NCI-H2081 (cell line): ENCODE data around the gene GABBR2.

Experiments
- DNase-seq, 2 experiments: peaks; one replicate each; lab custom pipeline; 2025; lab: John Stamatoyannopoulos, UW

The GABBR2 gene

DNA sequence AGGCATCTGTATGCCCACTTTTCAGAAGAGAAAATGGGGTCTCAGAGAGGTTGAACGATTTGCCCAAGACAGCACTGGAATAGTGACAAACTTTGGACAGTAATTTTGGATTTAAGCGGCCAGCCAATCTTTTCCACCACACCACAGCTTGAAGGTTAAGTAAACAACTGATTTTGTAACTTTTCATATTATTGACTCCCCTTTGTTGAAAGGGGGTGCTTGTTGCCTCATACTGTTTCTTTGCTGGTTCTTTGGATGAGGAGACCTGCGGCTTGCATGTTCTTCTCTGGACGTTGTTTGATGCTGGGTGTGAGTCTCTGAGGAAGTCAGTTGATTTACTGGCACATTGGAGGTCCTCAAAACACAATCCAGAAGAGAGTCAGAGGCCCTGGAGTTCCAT, 11.7 kb upstream of the GABBR2 start:
- DNase-seq: no peak

DNA sequence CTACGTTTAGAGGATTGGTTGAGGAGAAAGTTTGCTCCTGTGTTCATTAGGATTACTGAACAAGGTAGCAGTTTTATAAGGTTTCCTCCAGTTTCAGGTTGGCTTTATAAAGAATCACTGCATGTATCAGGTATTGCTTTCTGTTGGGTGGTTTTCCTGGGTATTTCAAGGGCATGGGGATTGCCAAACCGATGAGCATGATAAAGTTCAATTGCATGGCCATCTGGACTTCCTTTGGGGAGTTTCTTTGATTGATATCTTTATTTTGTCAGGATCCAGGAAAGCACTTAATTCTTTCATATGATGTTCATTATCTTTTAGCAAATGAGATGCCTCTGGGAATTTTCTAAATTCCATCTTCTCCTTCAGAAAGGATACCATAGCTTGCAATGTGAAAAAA, 10.3 kb upstream of the GABBR2 start:
- no peak for DNase-seq

DNA sequence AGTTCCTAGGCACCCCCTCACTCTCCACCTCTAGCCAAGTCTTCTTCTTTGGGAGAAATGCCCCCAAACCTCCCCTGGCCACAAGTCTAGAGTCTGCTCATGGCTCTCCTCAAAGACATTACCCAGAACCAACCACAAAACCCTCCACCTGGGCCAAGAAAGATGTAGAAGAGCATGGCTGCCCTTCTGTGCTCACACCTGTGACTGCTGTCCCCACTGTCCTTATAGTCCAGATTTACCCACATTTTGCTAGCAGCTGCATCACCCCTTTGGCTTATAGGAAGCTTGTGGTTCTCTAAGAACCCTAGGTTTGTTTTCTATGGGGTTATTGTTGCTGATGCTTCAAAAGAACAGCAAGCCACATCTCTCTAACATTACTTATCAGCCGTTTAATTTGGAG, 6.1 kb upstream of the GABBR2 start:
- no peak for DNase-seq

GRCh38 chr9:98712987-98713386, 4.3 kb upstream of the GABBR2 start:
- DNase-seq: no peak

DNA sequence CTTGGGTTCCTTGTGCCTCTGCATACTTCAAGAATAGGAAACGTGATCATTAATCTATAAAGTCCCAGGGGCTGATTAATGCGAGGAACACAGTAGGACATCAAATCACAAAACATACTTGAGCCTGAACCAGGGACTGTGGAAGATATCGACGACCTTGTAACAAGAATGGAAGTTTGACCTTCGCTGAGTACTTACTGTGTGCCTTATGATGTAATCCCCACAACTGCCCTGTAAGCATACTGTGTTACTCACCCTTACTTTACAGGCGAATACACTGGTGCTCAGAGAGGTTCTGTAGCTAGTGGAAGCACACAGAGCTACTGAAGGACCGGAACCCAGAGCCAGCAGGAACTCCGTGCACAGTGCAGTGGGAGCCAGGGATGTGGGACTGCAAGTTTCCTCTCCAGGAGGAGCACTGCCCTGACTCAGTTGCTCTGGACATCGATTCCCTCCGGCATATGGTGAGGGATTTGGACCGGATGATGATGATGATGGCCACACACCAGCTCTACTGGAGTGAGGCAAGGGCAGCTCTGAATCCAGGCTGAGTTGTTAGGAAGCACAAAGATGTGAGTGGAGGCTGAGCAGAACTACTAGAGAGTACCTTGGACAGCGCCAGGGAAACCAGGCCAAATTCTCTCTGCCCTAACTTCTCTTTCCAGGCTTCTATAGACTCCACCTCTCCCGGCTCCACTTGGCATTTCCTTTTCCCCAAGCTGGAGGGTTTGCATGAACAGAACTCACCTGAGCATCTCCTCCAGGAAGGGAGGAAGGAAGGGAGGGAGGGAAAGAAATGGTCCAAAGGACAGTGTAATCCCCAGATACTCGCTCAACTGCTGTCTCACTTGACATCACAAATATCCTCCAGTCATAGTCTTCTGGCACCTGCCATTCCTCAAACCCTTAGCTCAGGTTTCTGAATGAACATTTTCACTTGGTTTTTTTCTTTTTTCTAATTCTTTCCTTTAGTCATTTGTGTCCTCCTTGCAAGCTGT, 1.5 kb upstream of the GABBR2 start:
- DNase-seq: no peak

DNA sequence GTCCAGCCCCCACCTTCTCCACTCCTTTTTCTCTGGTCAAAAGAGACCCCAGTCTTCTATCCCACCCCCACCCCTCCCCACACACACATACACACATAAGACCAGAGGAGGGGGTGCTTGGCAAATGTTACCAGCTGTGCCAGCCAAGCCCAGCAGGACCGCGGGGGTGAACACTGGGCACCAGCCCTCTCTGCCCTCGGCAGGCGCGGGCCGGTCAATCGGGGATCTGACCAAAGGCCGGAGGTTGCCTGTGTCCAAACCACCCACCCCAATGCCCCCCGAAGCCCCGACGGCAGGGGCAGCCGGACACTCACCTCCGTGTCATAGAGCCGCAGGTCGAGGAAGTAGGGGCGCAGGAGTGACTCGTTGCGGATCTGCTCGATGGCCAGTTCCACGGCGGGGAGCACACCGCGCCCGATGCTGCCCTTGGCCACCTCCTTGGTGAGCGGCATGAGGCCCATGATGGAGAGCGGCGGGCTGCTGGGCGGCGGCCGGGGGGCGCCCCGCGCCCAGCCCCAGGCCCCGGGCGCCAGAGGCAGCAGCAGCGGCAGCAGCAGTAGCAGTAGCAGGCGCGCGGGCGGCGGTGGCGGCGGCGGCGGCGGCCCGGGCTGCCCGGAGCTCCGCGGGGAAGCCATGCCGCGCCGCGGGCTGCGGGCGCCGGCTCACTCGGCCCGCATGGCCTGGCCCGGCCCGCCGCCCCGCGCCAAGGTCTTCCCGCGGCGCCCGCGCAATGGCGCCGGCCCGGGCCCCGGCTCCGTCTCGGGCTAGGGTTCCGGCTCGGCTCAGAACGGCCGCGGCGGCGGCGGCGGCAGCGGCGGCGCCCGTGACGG, 417 bp downstream of the GABBR2 start:
- DNase-seq: peak in 1 of 2 experiments; percentile 30

GRCh38 chr9:98707166-98708102, 1.3 kb downstream of the GABBR2 start:
- DNase-seq: peak; percentile 55 to 76

DNA sequence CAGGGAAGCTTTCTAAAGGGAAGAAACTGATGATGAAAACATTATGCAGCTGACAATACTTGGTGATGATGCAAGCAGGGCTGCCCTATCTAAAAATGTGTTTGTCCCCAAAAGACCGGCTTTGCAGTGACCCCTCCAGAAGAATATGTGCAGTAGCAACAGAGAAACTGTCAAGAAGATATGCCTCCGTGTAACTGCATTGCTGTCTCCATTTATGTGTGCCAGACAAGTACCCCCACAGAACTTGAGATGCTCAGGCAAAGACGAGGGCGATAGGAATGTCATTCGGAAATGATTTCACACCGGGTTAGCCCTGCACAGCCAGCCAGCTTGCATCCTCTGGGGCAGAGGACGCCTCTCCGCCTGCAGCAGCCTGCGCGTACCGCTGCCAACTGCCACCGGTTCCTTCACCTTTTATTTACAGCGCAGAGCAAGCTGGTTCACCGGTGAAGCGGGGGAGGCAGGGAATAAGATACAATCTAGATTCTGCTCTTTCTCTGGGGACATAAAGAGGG, 2.0 kb downstream of the GABBR2 start:
- peak; percentile 28 to 46 for DNase-seq

- DNase-seq: no peak
Observed at GRCh38 chr9:98702835-98703380, 5.8 kb downstream of the GABBR2 start.

GRCh38 chr9:98702340-98702739, 6.4 kb downstream of the GABBR2 start:
- no peak for DNase-seq

DNA sequence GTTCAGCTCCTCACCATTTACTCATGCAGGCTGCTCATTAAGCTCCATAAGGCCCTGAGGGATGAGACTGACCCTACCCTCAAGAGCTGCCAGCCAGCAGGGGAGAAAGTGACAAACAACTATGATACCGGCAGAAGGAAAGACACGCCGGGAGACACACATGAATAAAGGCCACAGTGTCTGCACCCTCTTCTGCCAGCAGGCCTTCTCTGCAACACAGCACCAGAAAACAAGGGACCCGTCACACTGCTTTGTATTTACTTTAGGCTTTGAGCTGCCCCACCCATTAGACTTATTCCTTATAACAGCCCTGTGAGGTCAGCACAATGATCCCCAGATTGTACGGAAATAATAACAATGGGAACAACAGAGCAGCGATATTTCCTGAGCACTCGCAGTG, 7.2 kb downstream of the GABBR2 start:
- no peak for DNase-seq

- DNase-seq: no peak
Observed at GRCh38 chr9:98700801-98701200, 7.9 kb downstream of the GABBR2 start.

- DNase-seq: no peak
Observed at GRCh38 chr9:98698856-98699255, 9.9 kb downstream of the GABBR2 start.

- no peak for DNase-seq
Observed at GRCh38 chr9:98694943-98695342, 13.8 kb downstream of the GABBR2 start.

GRCh38 chr9:98692392-98692791, 16.3 kb downstream of the GABBR2 start:
- no peak for DNase-seq

- DNase-seq: no peak
Observed at GRCh38 chr9:98691890-98692289, 16.8 kb downstream of the GABBR2 start.

GRCh38 chr9:98690686-98691085, 18.0 kb downstream of the GABBR2 start:
- DNase-seq: no peak

DNA sequence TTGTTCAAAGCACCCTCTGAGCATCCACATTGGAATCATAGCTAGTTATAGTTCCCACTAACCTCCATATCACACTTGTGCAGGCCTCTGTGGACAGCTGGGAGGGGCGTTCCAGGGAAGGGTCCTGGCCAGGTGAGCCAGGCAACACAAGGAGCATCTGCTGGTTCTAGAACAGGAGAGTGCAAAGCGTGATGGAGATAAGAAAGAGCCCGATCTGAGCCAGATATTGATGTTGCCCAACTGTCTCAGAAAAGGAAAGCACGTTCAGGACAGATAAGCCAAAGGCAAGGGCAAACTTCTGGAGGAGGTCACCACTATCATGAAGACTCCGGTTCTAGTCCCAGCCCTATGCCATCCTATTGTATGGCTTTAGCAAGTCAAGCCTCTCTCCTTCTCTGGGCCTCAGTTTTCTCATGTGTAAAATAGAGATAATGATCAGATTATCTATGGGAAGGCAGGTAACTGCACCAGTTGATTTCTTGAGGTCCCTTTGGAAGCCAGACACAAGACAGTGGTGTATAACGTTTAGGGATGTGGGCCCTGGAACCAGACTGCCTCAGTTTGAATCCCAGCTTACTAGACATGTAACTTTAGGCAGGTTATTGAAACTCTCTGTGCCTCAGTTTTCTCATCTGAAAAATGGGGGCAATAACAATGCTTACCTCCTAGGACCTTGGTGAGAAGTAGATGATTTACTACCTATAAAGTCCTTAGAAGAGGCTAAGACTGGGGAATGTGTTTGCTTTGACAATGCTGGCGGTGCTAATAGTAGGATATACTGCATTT, 19.8 kb downstream of the GABBR2 start:
- no peak for DNase-seq

GRCh38 chr9:98687911-98688310, 20.8 kb downstream of the GABBR2 start:
- DNase-seq: no peak
